H1 (cell line): ENCODE measurements around the gene RNF151.

ENCODE experiments used
- BRCA1 ChIP-seq: IDR thresholded peaks from 2 replicates; pipeline ENCODE4 v1.6.1; 2012; ENCODE audit warnings: low read depth, low read length, improper control_type of control experiment
- RAD21 ChIP-seq, 2 experiments: IDR thresholded peaks in 1 of 2; conservative IDR thresholded peaks in 1 of 2; 2 replicates each; pipeline ENCODE4 v1.6.1; 2011; ENCODE audit warnings: low read depth in 2 of 2, low read length in 2 of 2, improper control_type of control experiment in 1 of 2, inconsistent platforms in 1 of 2, mild to moderate bottlenecking in 1 of 2, moderate library complexity in 1 of 2
- RXRA ChIP-seq: IDR thresholded peaks from 2 replicates; pipeline ENCODE4 v1.6.1; 2011; ENCODE audit warnings: low read depth, mild to moderate bottlenecking, low read length, moderate library complexity; ENCODE audit not compliant: insufficient read depth
- SP2 ChIP-seq: IDR thresholded peaks from 2 replicates; pipeline ENCODE4 v1.6.1; 2012; ENCODE audit warnings: mild to moderate bottlenecking, low read length, inconsistent platforms
- TAF1 ChIP-seq: IDR thresholded peaks from 2 replicates; pipeline ENCODE4 v1.6.1; 2011; ENCODE audit warnings: mild to moderate bottlenecking, low read depth, low read length
- YY1 ChIP-seq: IDR thresholded peaks from 2 replicates; pipeline ENCODE4 v1.6.1; 2011; ENCODE audit warnings: low read depth, mild to moderate bottlenecking, low read length
- TF ChIP-seq, protein P1 (sequence below), 3 experiments: IDR thresholded peaks; 1 replicate in 2 of 3; 2 replicates in 1 of 3; pipeline versions ENCODE4 v1.5.1 to v1.6.1; 2011; ENCODE audit warnings: low read length in 3 of 3, mild to moderate bottlenecking in 3 of 3, inconsistent platforms in 2 of 3, low read depth in 1 of 3, moderate library complexity in 1 of 3; ENCODE audit not compliant: insufficient read depth in 1 of 3; ENCODE audit errors: control extremely low read depth in 1 of 3

DNA sequence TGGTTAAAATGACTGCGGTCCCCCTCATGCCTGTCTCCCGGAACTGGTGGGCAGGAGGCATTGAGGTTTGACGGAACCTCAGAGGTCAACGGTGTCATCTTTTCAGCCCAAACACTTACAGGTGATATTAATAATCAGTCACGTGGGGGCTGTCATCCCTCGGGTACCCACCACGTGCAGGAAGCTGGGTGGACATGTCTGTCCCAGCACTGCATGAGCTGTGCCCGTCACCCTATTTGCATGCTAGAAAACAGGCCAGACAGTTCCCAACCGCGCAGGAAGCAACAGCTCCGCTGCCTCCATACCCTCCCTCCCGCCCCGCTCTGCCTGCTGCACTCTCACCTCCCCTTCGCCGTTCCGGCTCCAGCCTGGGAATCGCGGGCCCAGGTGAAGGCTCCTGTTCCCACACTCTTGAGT lies 24.5 kb downstream of the RNF151 start:
- TF ChIP-seq, protein P1, sequence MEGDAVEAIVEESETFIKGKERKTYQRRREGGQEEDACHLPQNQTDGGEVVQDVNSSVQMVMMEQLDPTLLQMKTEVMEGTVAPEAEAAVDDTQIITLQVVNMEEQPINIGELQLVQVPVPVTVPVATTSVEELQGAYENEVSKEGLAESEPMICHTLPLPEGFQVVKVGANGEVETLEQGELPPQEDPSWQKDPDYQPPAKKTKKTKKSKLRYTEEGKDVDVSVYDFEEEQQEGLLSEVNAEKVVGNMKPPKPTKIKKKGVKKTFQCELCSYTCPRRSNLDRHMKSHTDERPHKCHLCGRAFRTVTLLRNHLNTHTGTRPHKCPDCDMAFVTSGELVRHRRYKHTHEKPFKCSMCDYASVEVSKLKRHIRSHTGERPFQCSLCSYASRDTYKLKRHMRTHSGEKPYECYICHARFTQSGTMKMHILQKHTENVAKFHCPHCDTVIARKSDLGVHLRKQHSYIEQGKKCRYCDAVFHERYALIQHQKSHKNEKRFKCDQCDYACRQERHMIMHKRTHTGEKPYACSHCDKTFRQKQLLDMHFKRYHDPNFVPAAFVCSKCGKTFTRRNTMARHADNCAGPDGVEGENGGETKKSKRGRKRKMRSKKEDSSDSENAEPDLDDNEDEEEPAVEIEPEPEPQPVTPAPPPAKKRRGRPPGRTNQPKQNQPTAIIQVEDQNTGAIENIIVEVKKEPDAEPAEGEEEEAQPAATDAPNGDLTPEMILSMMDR (IDR thresholded peaks at IDR 0.05; ENCODE audit: control extremely low read depth in 1 of 3, insufficient read depth in 1 of 3, low read depth in 1 of 3, low read length in 3 of 3) = no peak
- TF ChIP-seq RAD21 (IDR thresholded peaks at IDR 0.05 in 1 of 2, conservative IDR thresholded peaks at IDR 0.05 in 1 of 2; ENCODE audit: low read depth in 2 of 2, low read length in 2 of 2) = no peak
- TF ChIP-seq SP2 = no peak
- no peak for TF ChIP-seq YY1
- no peak for TF ChIP-seq BRCA1
- no peak for TF ChIP-seq RXRA
- TF ChIP-seq TAF1 = no peak
